ENCODE results near the gene ATP6V0A4. TPM values are rescaled to one million over a fixed set of nuclear protein-coding genes. Genes with fewer than 3 reads are reported as not detected.

The ATP6V0A4 gene
- total and polyA plus RNA-seq, 2 donors (not counting 1 experiment from before 2014, with no cell fraction given) = not detected

- Histone ChIP-seq H4K20me1 (ENCODE audit: control insufficient read depth, extremely low read depth, insufficient read depth, low read length) (no peaks in the 10 kb centered on the region), H3K79me2 (ENCODE audit: control insufficient read depth, insufficient read depth, low read length) (no peaks in the 10 kb centered on the region), H3K4me2 (ENCODE audit: extremely low read depth, insufficient read depth, low read length) (no peak overlapping the region), H3K9ac (ENCODE audit: insufficient read depth, low read length) (no peak overlapping the region), H3K9me3 (ENCODE audit: control insufficient read depth, insufficient read depth, low read depth, low read length) (no peaks in the 10 kb centered on the region), H3K36me3 (ENCODE audit: control insufficient read depth, insufficient read depth, low read length) (no peaks in the 10 kb centered on the region), H3K4me3 (replicated peaks in 1 of 4; ENCODE audit: control extremely low read depth in 1 of 4, insufficient read depth in 1 of 4, low read depth in 3 of 4, low read length in 4 of 4) (no peak overlapping the region), H3K27ac (ENCODE audit: insufficient read depth, low read length) (no peak overlapping the region), H3K27me3 (ENCODE audit: control insufficient read depth, insufficient read depth, low read length) (no peaks in the 10 kb centered on the region), H2AFZ (ENCODE audit: low read length) (no peak overlapping the region), H3K4me1 (ENCODE audit: control insufficient read depth, extremely low read depth, insufficient read depth, low read length) (no peaks in the 10 kb centered on the region)
- DNase-seq (ENCODE audit: low read depth in 2 of 2) = no peak
- TF ChIP-seq CTCF (conservative IDR thresholded peaks at IDR 0.05 in 1 of 2, IDR thresholded peaks at IDR 0.05 in 1 of 2; ENCODE audit: low read depth in 1 of 2, low read length in 2 of 2) (no peak), EZH2 (IDR thresholded peaks at IDR 0.05; ENCODE audit: low read length, missing control alignments) (no peak)
Observed at GRCh38 chr7:138753610-138754009, 44.4 kb downstream of the ATP6V0A4 start.

DNA sequence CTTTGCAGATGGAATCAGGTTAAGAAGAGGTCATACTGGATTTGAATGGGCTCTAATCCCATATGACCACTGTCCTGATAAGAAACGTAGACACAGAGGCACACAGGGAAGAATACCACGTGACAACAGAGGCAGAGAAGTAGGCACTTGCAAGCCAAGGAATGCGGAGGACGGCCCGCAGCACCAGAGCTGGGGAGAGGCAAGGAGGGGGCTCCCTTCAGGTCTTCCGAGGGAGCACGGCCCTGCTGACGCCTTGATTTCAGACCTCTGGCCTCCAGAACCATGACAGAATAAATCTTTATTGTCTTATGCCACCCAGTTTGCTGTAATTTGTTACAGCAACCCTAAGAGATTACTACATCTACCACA lies 44.9 kb downstream of the ATP6V0A4 start:
- Histone ChIP-seq H3K27me3 (ENCODE audit: control insufficient read depth, insufficient read depth, low read length) (no peaks in the 10 kb centered on the region), H3K4me2 (ENCODE audit: extremely low read depth, insufficient read depth, low read length) (no peak overlapping the region), H3K27ac (ENCODE audit: insufficient read depth, low read length) (no peak overlapping the region), H3K79me2 (ENCODE audit: control insufficient read depth, insufficient read depth, low read length) (no peaks in the 10 kb centered on the region), H3K4me3 (replicated peaks in 1 of 4; ENCODE audit: control extremely low read depth in 1 of 4, insufficient read depth in 1 of 4, low read depth in 3 of 4, low read length in 4 of 4) (no peak overlapping the region), H3K9ac (ENCODE audit: insufficient read depth, low read length) (no peak overlapping the region), H3K4me1 (ENCODE audit: control insufficient read depth, extremely low read depth, insufficient read depth, low read length) (no peaks in the 10 kb centered on the region), H3K36me3 (ENCODE audit: control insufficient read depth, insufficient read depth, low read length) (no peaks in the 10 kb centered on the region), H2AFZ (ENCODE audit: low read length) (no peak overlapping the region), H4K20me1 (ENCODE audit: control insufficient read depth, extremely low read depth, insufficient read depth, low read length) (no peaks in the 10 kb centered on the region), H3K9me3 (ENCODE audit: control insufficient read depth, insufficient read depth, low read depth, low read length) (no peaks in the 10 kb centered on the region)
- TF ChIP-seq CTCF (conservative IDR thresholded peaks at IDR 0.05 in 1 of 2, IDR thresholded peaks at IDR 0.05 in 1 of 2; ENCODE audit: low read depth in 1 of 2, low read length in 2 of 2) (no peak), EZH2 (IDR thresholded peaks at IDR 0.05; ENCODE audit: low read length, missing control alignments) (no peak)
- DNase-seq (ENCODE audit: low read depth in 2 of 2) = no peak

DNA sequence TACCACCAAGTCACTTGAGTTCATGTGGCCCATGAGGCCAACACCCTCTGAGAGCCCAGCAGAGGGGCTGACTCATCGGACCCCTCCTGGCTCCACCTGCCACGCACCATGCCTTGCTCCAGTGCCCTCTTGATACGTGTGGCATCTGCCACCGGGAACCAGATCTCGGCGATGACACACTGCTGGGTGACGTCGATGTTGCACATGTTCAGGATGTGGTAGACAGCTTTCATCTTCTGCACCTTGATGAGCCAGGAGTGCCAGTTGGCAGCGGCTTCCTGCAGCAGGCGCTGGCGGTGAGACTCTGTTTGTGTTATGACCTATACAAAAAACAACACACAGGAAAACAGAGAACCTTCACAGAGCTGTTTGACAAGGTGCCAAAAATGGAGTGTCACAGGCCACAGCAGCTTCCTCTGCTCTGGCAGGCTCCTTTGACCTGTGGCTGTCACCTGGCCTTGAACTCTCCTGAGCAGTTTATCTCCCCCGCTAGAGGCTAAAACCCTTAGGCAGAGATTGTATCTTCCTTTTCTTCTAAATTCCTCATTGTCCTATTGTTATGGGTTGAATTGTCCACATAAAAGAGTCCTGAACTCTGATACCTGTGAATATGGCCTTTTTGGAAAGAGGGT lies 45.4 kb downstream of the ATP6V0A4 start:
- H3K4me2 ChIP-seq (ENCODE audit: extremely low read depth, insufficient read depth, low read length) = no peak overlapping the region
- H3K4me3 ChIP-seq (replicated peaks in 1 of 4; ENCODE audit: control extremely low read depth in 1 of 4, insufficient read depth in 1 of 4, low read depth in 3 of 4, low read length in 4 of 4) = no peak overlapping the region
- H4K20me1 ChIP-seq (ENCODE audit: control insufficient read depth, extremely low read depth, insufficient read depth, low read length) = no peaks in the 10 kb centered on the region
- TF ChIP-seq CTCF (conservative IDR thresholded peaks at IDR 0.05 in 1 of 2, IDR thresholded peaks at IDR 0.05 in 1 of 2; ENCODE audit: low read depth in 1 of 2, low read length in 2 of 2) = no peak
- no peak for TF ChIP-seq EZH2 (IDR thresholded peaks at IDR 0.05; ENCODE audit: low read length, missing control alignments)
- H3K4me1 ChIP-seq (ENCODE audit: control insufficient read depth, extremely low read depth, insufficient read depth, low read length) = no peaks in the 10 kb centered on the region
- peak in 1 of 2 donors; percentile 40 for DNase-seq (ENCODE audit: low read depth in 2 of 2)
- no peak overlapping the region for H2AFZ ChIP-seq (ENCODE audit: low read length)
- H3K9ac ChIP-seq (ENCODE audit: insufficient read depth, low read length) = no peak overlapping the region
- no peaks in the 10 kb centered on the region for H3K9me3 ChIP-seq (ENCODE audit: control insufficient read depth, insufficient read depth, low read depth, low read length)
- H3K36me3 ChIP-seq (ENCODE audit: control insufficient read depth, insufficient read depth, low read length) = no peaks in the 10 kb centered on the region
- no peaks in the 10 kb centered on the region for H3K79me2 ChIP-seq (ENCODE audit: control insufficient read depth, insufficient read depth, low read length)
- H3K27me3 ChIP-seq (ENCODE audit: control insufficient read depth, insufficient read depth, low read length) = no peaks in the 10 kb centered on the region
- H3K27ac ChIP-seq (ENCODE audit: insufficient read depth, low read length) = no peak overlapping the region

All from fibroblast of lung (primary cell).